ENCODE results near the gene MCF2L2. TPM values are rescaled to one million over a fixed set of nuclear protein-coding genes. Genes with fewer than 3 reads are reported as not detected.

The MCF2L2 gene
- total and polyA plus RNA-seq, 4 donors = 0.13 to 1.0 (median 0.54) TPM

Other genes starting within 250 kb of the MCF2L2 start
- gene B3GNT5, start 175.4 kb downstream of the MCF2L2 start, total RNA-seq = 10 to 100 TPM in 1 of 2 donors, 1 to 10 TPM in 1; 9.2 to 10.0 TPM
- gene B3GNT5, start 175.4 kb downstream of the MCF2L2 start, polyA plus RNA-seq = 10 to 100 TPM in 1 of 2 donors, 1 to 10 TPM in 1; 1.6 to 12.5 TPM
- 1 to 10 TPM; 4.6 to 6.8 TPM for gene KLHL6, start 127.1 kb upstream of the MCF2L2 start, total RNA-seq
- gene KLHL6, start 127.1 kb upstream of the MCF2L2 start, polyA plus RNA-seq = 1 to 10 TPM in 1 of 2 donors, under 1 TPM in 1; 0.18 to 1.3 TPM
- 10 to 100 TPM; 33.7 to 62.6 TPM for gene KLHL24, start 207.0 kb upstream of the MCF2L2 start, total RNA-seq
- gene KLHL24, start 207.0 kb upstream of the MCF2L2 start, polyA plus RNA-seq = 10 to 100 TPM; 10.8 to 14.1 TPM